Activated T-cell treated with anti-CD3 and anti-CD28 coated beads, Interleukin-2, amount 50 U/mL, for 72 hours (primary cell): ENCODE data around the gene CLDND2. TPM values are rescaled to one million over a fixed set of nuclear protein-coding genes. Genes with fewer than 3 reads are reported as not detected.
"Not testable (repeated sequence)": the region's sequence is repeated elsewhere in the genome, so short reads cannot be mapped to it uniquely, and the experiment has no call there.

Experiments
- ATAC-seq, 2 donors: fragments of 150-1000 bp; cut with Tn5 transposase; replicated peaks in 1 of 2; 2 replicates each; pipeline ENCODE4 v1.10.0; 2021; ENCODE audit warnings: moderate library complexity in 2 of 2, mild to moderate bottlenecking in 1 of 2
- DNase-seq, 2 donors: peaks; one replicate each; pipeline ENCODE4 v3.0.0; 2021 to 2022; ENCODE audit warnings: mixed read lengths in 1 of 2
- H3K27ac Mint-ChIP-seq: one replicate; pipeline ENCODE4 v1.8.0; 2022; ENCODE audit warnings: mild to moderate bottlenecking, moderate library complexity, mixed read lengths
- H3K27me3 Mint-ChIP-seq: one replicate; pipeline ENCODE4 v1.8.0; 2022; ENCODE audit warnings: low read depth, mixed read lengths
- H3K36me3 Mint-ChIP-seq, 2 donors: one replicate each; pipeline ENCODE4 v1.8.0; 2022; ENCODE audit warnings: mixed read lengths in 2 of 2, mild to moderate bottlenecking in 1 of 2; ENCODE audit not compliant: insufficient read depth in 2 of 2
- H3K4me1 Mint-ChIP-seq: one replicate; pipeline ENCODE4 v1.8.0; 2022; ENCODE audit warnings: low read depth, mixed read lengths
- H3K4me3 Mint-ChIP-seq, 2 donors: one replicate each; pipeline ENCODE4 v1.8.0; 2022; ENCODE audit warnings: mild to moderate bottlenecking in 2 of 2, mixed read lengths in 2 of 2, moderate library complexity in 2 of 2
- H3K9me3 Mint-ChIP-seq, 2 donors: one replicate each; pipeline ENCODE4 v1.8.0; 2022; ENCODE audit warnings: mixed read lengths in 2 of 2
- total RNA-seq, 2 donors: library from RNA; stranded (reverse); gene quantifications; one replicate each; pipeline ENCODE4 v1.2.3, GENCODE V29; 2022

CLDND2 gene, protein sequence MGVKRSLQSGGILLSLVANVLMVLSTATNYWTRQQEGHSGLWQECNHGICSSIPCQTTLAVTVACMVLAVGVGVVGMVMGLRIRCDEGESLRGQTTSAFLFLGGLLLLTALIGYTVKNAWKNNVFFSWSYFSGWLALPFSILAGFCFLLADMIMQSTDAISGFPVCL
- total RNA-seq: 10 to 100 TPM; 14.0 to 14.9 TPM

DNA sequence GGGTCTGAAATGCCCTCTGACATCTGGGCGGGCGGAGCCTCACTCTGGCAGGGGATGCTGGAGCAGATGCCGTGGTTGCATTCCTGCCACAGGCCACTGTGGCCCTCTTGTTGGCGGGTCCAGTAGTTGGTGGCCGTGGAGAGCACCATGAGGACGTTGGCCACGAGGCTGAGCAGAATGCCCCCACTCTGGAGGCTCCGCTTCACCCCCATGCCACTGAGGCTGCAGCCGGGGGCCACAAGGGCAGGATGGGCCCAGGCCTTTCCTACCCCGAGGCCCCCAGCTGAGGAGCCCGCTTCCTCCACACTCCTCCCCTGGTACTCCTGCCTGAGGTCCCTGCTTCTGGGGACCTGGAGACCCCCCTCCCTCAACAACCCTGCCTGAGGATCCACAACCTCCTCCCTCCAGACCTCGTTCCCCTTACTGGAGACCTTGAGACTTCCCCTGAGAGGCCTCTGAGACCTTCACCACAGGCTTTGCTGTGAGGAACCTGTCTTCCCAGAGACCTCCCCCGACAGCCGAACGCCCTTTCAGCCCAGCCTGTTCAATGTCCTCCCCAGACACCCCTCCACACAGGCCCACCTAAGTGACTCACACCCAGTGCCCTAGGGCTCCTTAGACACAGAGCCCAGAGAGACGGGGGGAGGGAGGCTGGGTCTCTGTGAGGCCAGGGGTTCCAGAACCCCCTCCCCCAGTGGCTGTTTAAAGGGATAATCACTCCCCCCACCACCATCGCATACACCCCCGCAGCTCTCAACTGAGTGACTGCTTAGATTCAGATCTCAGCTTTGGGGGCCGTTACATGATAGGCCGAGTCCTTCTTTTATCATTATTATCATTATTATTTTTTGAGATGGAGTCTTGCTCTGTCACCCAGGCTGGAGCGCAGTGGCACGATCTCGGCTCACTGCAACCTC is at the start of gene CLDND2:
Gene CLDND2 (minus strand): TSS at position 638 of the 917 bp plus-strand sequence. CDS start 426 bp downstream, at position 212.
- peaks cover 77% of the 10 kb centered on the region for H3K4me1 Mint-ChIP-seq

DNA sequence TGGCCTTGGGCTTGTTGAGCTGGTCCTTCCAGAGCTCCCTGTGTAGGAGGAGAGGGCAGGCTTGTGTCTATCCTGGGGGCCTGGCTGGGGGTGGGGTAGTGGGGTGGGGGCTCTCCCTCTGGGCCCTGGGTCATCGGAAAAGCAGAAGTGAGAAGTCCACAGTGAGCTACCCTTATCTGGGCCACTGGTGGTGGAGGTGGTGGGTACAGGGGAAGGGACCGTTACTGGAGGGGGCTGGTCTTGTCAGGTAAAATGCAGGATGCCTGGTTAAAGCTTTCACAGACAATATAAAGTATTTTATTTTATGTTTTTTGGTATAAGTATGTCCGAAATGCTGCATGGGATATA is 49.0 kb upstream of the CLDND2 start:
- Mint-ChIP-seq H3K9me3 (no peaks in the 10 kb centered on the region), H3K27ac (no peak overlapping the region), H3K27me3 (peaks cover 21% of the 10 kb centered on the region), H3K36me3 (peaks cover 0 to 2% of the 10 kb centered on the region in 2 donors), H3K4me1 (peaks cover 37% of the 10 kb centered on the region), H3K4me3 (peak overlapping the region; percentile 66 to 78)
- ATAC-seq (no peak), DNase-seq (no peak)

More for the DNA sequence above, at the start of gene CLDND2:
- ATAC-seq (no peak), DNase-seq (peak in 1 of 2 donors; percentile 43)
- peaks cover 9 to 15% of the 10 kb centered on the region in 2 donors for H3K36me3 Mint-ChIP-seq
- H3K9me3 Mint-ChIP-seq: no peaks in the 10 kb centered on the region
- H3K4me3 Mint-ChIP-seq: peak within 1 kb of the TSS; percentile 99
- H3K27ac Mint-ChIP-seq: peak within 1 kb of the TSS; percentile 72
- H3K27me3 Mint-ChIP-seq: no peaks in the 10 kb centered on the region

DNA sequence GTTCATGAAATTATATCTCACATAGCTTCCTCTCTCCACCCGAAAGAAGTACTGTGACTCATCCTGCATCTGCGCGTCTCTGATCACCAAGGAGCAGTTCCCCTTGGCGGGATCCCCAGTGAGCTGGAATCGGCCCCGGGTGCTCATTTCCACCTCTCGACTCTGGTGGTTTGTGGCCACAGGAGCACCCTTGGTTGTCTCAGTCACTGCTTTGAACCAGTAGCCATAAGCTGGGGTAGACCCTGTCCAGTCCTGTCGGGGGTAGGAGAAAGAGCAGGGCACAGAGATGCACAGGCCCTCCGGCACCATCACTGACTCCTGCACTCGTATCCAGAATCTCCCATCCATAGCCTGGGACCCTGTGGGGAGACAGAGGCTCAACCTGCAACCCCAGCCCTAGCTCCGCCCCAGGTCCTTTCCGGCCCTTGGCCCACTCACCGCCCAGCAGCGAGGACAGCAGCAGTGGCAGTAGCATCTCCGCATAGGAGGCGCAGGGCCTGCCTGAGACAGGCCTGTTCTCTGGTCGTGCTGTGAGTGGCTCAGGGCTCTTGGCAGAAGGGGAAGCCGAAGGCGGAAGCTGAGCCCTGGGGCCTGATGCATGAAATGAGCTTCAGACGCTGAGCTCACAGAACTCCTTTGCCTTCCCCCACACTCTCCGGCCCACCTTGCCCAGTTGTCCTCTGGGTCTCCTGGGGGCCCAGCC is 48.5 kb upstream of the CLDND2 start, which contains the start of gene SIGLEC10:
Gene SIGLEC10 (minus strand): TSS at position 536 of the 703 bp plus-strand sequence. CDS start 61 bp downstream, at position 475.
- Mint-ChIP-seq H3K36me3 (peaks cover 0 to 2% of the 10 kb centered on the region in 2 donors), H3K4me3 (peak within 1 kb of the TSS; percentile 66 to 78), H3K27ac (no peak within 1 kb of the TSS), H3K4me1 (peaks cover 33% of the 10 kb centered on the region), H3K27me3 (peaks cover 21% of the 10 kb centered on the region), H3K9me3 (no peaks in the 10 kb centered on the region)
- DNase-seq: peak; percentile 62 to 70
- ATAC-seq: peak; percentile 76 to 79

DNA sequence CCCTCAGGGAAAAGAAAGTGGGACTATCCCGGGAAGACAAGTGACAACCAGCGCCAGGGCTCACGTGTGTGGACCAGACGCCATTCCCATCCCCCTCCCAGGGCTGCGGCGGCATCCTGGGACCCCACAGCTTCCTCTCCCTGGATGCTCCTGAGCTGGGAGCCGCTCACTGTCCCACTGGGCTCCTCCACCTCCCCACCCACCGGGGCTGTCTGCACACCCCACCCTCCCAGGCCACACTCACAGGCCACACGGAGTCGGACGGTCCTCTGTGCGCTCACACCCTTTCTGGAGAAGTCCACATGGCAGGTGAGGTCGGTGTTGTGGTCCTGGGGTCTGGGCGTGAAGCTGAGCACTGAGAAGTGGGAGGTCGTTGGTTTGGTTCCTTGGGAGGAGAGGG is 47.6 kb upstream of the CLDND2 start:
- not testable (repeated sequence) for H3K27ac Mint-ChIP-seq, H3K36me3 Mint-ChIP-seq, DNase-seq, H3K4me3 Mint-ChIP-seq, ATAC-seq, H3K9me3 Mint-ChIP-seq
- Mint-ChIP-seq H3K4me1 (peaks cover 29% of the 10 kb centered on the region), H3K27me3 (peaks cover 21% of the 10 kb centered on the region)

DNA sequence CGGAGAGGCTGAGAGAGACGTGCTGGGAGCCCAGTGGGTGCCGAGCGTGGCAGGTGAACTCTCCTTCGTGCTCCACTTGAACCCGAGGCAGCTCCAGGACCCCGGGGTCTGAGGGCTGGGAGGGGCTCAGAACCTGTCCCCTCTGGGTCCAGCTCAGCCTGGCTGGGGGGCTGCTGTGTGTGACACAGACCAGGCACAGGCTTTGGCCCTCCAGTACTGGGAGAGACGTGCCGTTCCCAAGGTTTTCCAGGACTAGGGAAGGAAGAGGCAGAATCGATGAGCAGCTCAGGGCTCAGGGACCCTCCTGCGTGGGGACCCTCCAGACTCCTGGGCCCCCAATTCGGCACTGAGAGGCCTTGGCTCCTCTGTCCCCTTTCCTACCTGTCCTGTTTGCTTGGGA is 46.4 kb upstream of the CLDND2 start:
- Mint-ChIP-seq H3K27ac (no peak overlapping the region), H3K4me1 (peaks cover 29% of the 10 kb centered on the region), H3K27me3 (peaks cover 15% of the 10 kb centered on the region), H3K36me3 (peaks cover 0 to 2% of the 10 kb centered on the region in 2 donors), H3K4me3 (no peak overlapping the region), H3K9me3 (no peaks in the 10 kb centered on the region)
- no peak for ATAC-seq
- no peak for DNase-seq

DNA sequence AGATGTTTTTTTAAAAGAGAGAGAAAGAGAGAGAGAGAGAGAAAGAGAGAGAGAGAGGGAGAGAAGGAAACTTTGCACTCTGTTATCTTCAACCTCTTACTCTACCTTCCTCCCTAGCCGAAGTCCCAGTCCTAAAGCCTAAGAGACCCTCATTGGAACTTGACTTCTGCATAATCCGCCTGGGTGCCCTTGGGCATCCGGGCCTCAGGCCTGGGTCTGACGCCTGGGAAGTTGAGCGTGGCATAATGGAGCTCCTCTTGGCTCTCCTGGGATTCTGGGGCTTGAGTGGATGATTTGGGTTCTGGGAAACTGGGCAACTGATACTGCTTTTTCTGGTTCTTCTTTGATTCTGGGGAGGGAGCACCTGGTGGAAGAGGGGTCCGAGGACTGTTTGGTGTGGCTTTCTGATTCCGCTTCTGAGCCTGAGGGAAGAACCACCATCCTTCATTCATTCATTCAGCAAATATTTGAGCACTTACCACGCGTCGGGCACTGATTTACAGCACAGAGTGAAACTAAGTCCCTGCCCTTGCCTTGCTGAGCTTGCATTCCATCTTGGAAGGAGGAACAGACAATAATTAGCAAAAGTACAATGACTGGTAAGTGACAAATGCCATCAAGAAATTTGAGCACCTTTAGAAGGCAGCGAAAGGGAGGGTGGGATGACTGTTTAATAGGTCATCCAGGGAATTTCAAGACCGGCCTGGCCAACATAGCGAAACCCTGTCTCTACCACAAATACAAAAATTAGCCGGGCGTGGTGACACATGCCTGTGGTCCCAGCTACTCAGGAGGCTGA is 42.3 kb upstream of the CLDND2 start:
- DNase-seq (no peak), ATAC-seq (no peak)
- Mint-ChIP-seq H3K4me3 (no peak overlapping the region), H3K9me3 (no peaks in the 10 kb centered on the region), H3K27ac (no peak overlapping the region), H3K27me3 (peaks cover 29% of the 10 kb centered on the region), H3K4me1 (peaks cover 15% of the 10 kb centered on the region), H3K36me3 (no peaks in the 10 kb centered on the region)

DNA sequence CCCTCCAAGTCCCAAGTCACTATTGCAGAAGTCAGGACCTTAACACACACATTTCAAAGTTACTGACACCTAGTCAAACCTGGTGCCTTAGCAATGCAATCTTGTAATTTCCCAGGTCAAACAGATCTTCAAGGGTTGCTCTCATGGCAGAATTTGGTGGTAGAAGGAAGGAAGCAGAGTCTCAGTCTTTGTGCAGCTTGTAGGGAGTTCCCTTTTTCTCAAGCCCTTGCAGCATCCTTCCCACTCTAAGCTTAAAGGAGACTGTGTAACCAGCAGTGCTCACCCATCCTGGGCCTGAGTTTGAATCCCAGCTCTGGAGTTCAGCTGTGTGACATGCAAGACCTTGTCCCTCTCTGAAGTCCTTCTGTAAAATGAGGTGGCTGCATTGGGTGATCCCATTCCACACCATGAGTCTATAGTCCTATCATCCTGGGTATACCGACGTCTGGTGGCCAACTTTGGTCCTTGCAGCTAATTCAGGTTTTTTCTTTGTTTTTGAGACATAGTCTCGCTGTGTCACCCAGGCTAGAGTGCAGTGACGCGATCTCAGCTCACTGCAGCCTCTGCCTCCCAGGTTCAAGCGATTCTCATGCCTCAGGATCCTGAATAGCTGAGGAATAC is 38.8 kb upstream of the CLDND2 start:
- DNase-seq: peak; percentile 23 to 32
- Mint-ChIP-seq H3K9me3 (peaks cover 0 to 3% of the 10 kb centered on the region in 2 donors), H3K27ac (no peak overlapping the region), H3K27me3 (peaks cover 34% of the 10 kb centered on the region), H3K4me3 (no peak overlapping the region), H3K4me1 (peaks cover 15% of the 10 kb centered on the region), H3K36me3 (peaks cover 6 to 9% of the 10 kb centered on the region in 2 donors)
- peak; percentile 70 to 80 for ATAC-seq

DNA sequence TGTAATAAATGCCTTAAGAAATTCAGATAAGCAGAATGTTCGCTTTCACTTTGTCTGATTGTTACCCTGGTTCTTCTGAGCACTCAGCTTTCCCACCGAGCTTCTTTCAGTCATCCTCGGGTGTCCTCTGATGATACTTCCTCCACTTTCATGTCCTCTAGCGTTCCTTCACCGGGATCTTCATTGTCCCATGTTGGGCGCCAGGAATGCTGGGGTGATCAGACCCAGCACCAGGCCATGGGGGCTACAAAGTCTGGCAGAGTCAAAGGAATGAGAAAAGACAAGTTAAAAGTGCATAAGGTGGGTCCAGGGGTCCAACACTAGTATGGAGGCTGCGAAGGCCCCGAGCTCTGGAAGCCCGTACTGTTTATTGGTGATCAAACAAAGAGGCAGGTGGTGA is 33.3 kb upstream of the CLDND2 start:
- H3K27ac Mint-ChIP-seq: no peak overlapping the region
- H3K27me3 Mint-ChIP-seq: peaks cover 8% of the 10 kb centered on the region
- peaks cover 11% of the 10 kb centered on the region for H3K4me1 Mint-ChIP-seq
- peaks cover 15 to 21% of the 10 kb centered on the region in 2 donors for H3K36me3 Mint-ChIP-seq
- no peak for DNase-seq
- ATAC-seq: no peak
- H3K4me3 Mint-ChIP-seq: no peak overlapping the region
- peaks cover 6 to 11% of the 10 kb centered on the region in 2 donors for H3K9me3 Mint-ChIP-seq

DNA sequence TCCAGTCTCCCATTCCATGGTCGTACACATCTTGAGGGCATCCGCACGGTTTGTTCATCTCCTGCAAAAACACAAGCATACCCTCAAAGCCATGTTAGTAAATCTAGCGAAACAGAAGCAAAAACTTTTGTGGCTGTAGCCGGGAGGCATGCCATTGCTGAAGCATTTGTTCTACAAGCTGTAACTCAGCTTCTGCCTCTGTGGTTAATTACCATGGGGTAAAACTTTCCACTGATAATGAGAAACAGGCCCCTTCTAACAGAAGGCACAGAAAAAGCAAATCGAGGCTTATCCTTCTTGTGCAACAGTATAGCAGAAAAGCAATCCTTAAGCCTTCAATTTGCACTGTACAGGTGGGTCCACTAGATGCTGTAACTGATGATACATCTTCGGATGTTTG is 31.1 kb upstream of the CLDND2 start:
- H3K4me1 Mint-ChIP-seq: peaks cover 29% of the 10 kb centered on the region
- peaks cover 6 to 11% of the 10 kb centered on the region in 2 donors for H3K9me3 Mint-ChIP-seq
- DNase-seq, ATAC-seq, H3K27ac Mint-ChIP-seq, H3K4me3 Mint-ChIP-seq, H3K27me3 Mint-ChIP-seq: not testable (repeated sequence)
- peaks cover 15 to 22% of the 10 kb centered on the region in 2 donors for H3K36me3 Mint-ChIP-seq

DNA sequence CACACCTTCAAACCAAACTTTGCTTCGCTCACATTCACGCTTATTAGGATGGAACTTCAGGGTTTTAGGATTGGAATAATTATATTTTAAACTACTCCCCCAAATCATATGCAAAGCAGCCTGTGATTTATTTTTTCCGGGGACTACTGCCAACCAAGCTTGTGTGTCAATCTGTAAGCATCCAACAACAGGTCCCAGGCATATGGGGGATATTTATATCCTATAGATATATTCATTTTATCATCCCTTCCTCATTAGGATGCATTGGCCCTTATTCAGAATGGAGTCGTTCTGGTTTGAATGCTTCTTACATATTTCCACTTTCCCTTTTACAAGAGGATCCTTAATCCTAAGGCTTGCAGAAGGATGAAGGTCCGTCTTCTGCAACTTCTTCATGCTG is 30.4 kb upstream of the CLDND2 start:
- H3K4me3 Mint-ChIP-seq: no peak overlapping the region
- ATAC-seq (no peak), DNase-seq (no peak)
- no peak overlapping the region for H3K27ac Mint-ChIP-seq
- peaks cover 6 to 11% of the 10 kb centered on the region in 2 donors for H3K9me3 Mint-ChIP-seq
- H3K4me1 Mint-ChIP-seq: peaks cover 33% of the 10 kb centered on the region
- H3K36me3 Mint-ChIP-seq: peaks cover 15 to 23% of the 10 kb centered on the region in 2 donors
- H3K27me3 Mint-ChIP-seq: no peaks in the 10 kb centered on the region

DNA sequence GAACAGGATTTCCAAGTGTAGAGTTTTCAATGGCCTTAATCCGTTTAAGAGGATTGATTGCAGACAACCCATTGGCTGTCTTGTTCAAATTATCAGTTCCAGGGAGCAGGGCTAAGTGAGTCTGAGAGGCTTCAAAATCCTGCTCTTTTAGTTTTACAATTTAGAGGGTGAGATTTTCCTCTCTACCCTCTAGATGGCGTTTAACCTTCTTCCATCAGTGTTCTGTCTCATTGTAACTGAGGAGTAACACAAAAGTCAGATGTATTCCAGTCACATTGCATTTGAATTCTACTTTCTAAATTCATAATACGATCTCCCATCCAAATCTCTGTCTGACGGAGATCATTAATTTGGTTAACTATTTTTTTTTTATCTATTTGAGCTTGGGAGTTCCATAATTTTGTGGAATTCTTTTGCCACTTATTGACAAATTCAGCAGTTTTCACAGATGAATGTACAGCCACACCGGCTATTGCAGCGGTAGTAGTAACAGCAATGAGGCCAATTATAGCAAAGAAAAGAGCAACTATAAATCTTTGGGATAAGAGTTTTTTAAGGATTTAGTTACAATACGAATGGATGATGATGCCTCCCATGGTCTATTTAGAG is 29.4 kb upstream of the CLDND2 start:
- H3K4me1 Mint-ChIP-seq: peaks cover 41% of the 10 kb centered on the region
- H3K27me3 Mint-ChIP-seq: no peaks in the 10 kb centered on the region
- no peak for DNase-seq
- no peak overlapping the region for H3K27ac Mint-ChIP-seq
- no peak for ATAC-seq
- peaks cover 6 to 9% of the 10 kb centered on the region in 2 donors for H3K9me3 Mint-ChIP-seq
- H3K36me3 Mint-ChIP-seq: peaks cover 12 to 18% of the 10 kb centered on the region in 2 donors
- no peak overlapping the region for H3K4me3 Mint-ChIP-seq

DNA sequence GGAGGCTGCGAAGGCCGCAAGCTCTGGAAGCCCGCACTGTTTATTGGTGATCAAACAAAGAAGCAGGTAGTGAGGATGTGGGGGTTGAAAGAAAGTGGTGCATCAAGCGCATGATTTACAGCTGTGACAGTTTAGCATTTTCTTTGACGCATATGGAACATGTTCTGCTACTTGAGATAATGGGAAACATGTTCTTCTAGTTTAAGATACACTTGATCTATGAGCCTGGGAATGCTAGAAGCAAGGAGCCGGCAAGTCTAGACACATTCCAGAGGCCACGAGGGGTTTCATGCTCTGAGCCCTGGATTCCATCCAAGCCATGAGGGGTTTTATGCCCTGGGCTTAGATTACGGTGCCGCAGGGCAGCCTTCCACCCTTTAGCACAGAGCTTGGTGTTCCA is 28.6 kb upstream of the CLDND2 start:
- not testable (repeated sequence) for H3K27me3 Mint-ChIP-seq, DNase-seq, H3K27ac Mint-ChIP-seq, H3K9me3 Mint-ChIP-seq, ATAC-seq, H3K4me3 Mint-ChIP-seq
- peaks cover 48% of the 10 kb centered on the region for H3K4me1 Mint-ChIP-seq
- H3K36me3 Mint-ChIP-seq: peaks cover 9 to 13% of the 10 kb centered on the region in 2 donors
